IMR-90 (cell line): ENCODE results near the gene NCBP2. TPM values are rescaled to one million over a fixed set of nuclear protein-coding genes. Genes with fewer than 3 reads are reported as not detected.

ENCODE experiments used
- ATAC-seq: fragments of 200-7000 bp; cut with Tn5 transposase; 2 replicates; pipeline ENCODE4 v1.9.1; 2020; ENCODE audit warnings: low read depth, mild to moderate bottlenecking, moderate library complexity
- BruUV-seq: library from RNA; stranded (reverse); fragments of 400-500 nt; replicated peaks from 2 replicates; lab custom pipeline; 2021; lab: Mats Ljungman, UMichigan
- CTCF ChIA-PET: fragments of 300-600 bp; formaldehyde crosslinking; extraction: SDS; loops from one replicate; lab custom pipeline; 2021; ENCODE audit warnings: antibody characterized with exemption; lab: Yijun Ruan, JAX
- POLR2A ChIA-PET: fragments of 300-600 bp; sonication (Branson Sonifier 250); formaldehyde crosslinking; loops from one replicate; lab custom pipeline; 2022; ENCODE audit warnings: antibody characterized with exemption; ENCODE audit not compliant: unreplicated experiment; lab: Charles Lee
- DNase-seq: peaks from one replicate; pipeline ENCODE4 v3.0.0; 2013
- H2AFZ ChIP-seq: replicated peaks from 2 replicates; pipeline ENCODE3; 2013; ENCODE audit warnings: low read length, mild to moderate bottlenecking; ENCODE audit not compliant: poor library complexity
- H2AK5ac ChIP-seq: 2 replicates; pipeline ENCODE4 v1.6.1; 2013; ENCODE audit warnings: low read depth, low read length, inconsistent platforms
- H2AK9ac ChIP-seq: replicated peaks from 2 replicates; pipeline ENCODE3; 2013; ENCODE audit warnings: mild to moderate bottlenecking, low read depth, low read length, moderate library complexity; ENCODE audit not compliant: poor library complexity
- H2BK120ac ChIP-seq: 2 replicates; pipeline ENCODE4 v1.6.1; 2013; ENCODE audit warnings: low read depth, low read length, inconsistent platforms
- H2BK15ac ChIP-seq: 3 replicates; pipeline ENCODE4 v1.6.1; 2013; ENCODE audit warnings: low read depth, low read length, inconsistent platforms
- H2BK20ac ChIP-seq: 2 replicates; pipeline ENCODE4 v1.6.1; 2013; ENCODE audit warnings: low read depth, mild to moderate bottlenecking, inconsistent platforms, low read length, moderate library complexity
- H2BK5ac ChIP-seq: 2 replicates; pipeline ENCODE4 v1.6.1; 2013; ENCODE audit warnings: mild to moderate bottlenecking, low read depth, low read length, inconsistent platforms; ENCODE audit not compliant: poor library complexity, severe bottlenecking
- H3K14ac ChIP-seq: replicated peaks from 2 replicates; pipeline ENCODE4 v1.6.1; 2013; ENCODE audit warnings: low read depth, low read length, inconsistent platforms
- H3K18ac ChIP-seq: 2 replicates; pipeline ENCODE4 v1.6.1; 2013; ENCODE audit warnings: low read depth, low read length, control low read depth
- H3K23ac ChIP-seq: 2 replicates; pipeline ENCODE4 v1.6.1; 2013; ENCODE audit warnings: low read depth, low read length, inconsistent platforms
- H3K27ac ChIP-seq: 2 replicates; pipeline ENCODE4 v1.5.1; 2013; ENCODE audit warnings: mild to moderate bottlenecking, control low read depth, low read length; ENCODE audit not compliant: insufficient read depth
- H3K27me3 ChIP-seq: 2 replicates; pipeline ENCODE4 v1.6.1; 2013; ENCODE audit warnings: low read length; ENCODE audit not compliant: control insufficient read depth, insufficient read depth
- H3K36me3 ChIP-seq: 2 replicates; pipeline ENCODE4 v1.6.1; 2013; ENCODE audit warnings: low read length, mixed read lengths; ENCODE audit not compliant: control insufficient read depth, insufficient read depth
- H3K4ac ChIP-seq: 2 replicates; pipeline ENCODE4 v1.6.1; 2013; ENCODE audit warnings: low read depth, low read length, inconsistent platforms
- H3K4me1 ChIP-seq: 2 replicates; pipeline ENCODE4 v1.6.1; 2013; ENCODE audit warnings: low read length, mixed read lengths; ENCODE audit not compliant: control insufficient read depth, insufficient read depth
- H3K4me2 ChIP-seq: 2 replicates; pipeline ENCODE4 v1.6.1; 2013; ENCODE audit warnings: low read depth, mild to moderate bottlenecking, control low read depth, low read length, moderate library complexity
- H3K4me3 ChIP-seq: 2 replicates; pipeline ENCODE4 v1.5.1; 2013; ENCODE audit warnings: low read depth, mild to moderate bottlenecking, control low read depth, low read length, moderate library complexity; ENCODE audit not compliant: insufficient read depth
- H3K56ac ChIP-seq: 2 replicates; pipeline ENCODE4 v1.6.1; 2013; ENCODE audit warnings: low read length, inconsistent platforms; ENCODE audit not compliant: insufficient read depth; ENCODE audit errors: extremely low read depth
- H3K79me1 ChIP-seq, 2 experiments: 2 replicates each; pipeline ENCODE4 v1.6.1; 2013; ENCODE audit warnings: low read length in 2 of 2, inconsistent platforms in 1 of 2, low read depth in 1 of 2
- H3K9ac ChIP-seq: 2 replicates; pipeline ENCODE4 v1.6.1; 2013; ENCODE audit warnings: low read depth, low read length, control low read depth
- H3K9me1 ChIP-seq: 2 replicates; pipeline ENCODE4 v1.6.1; 2013; ENCODE audit warnings: low read length, inconsistent platforms; ENCODE audit not compliant: insufficient read depth
- H3K9me3 ChIP-seq: 2 replicates; pipeline ENCODE4 v1.6.1; 2013; ENCODE audit warnings: low read length; ENCODE audit not compliant: control insufficient read depth, insufficient read depth
- H4K20me1 ChIP-seq: 2 replicates; pipeline ENCODE4 v1.6.1; 2013; ENCODE audit warnings: low read length, inconsistent platforms; ENCODE audit not compliant: insufficient read depth
- H4K5ac ChIP-seq: 2 replicates; pipeline ENCODE4 v1.6.1; 2013; ENCODE audit warnings: mild to moderate bottlenecking, low read depth, low read length, control low read depth
- H4K8ac ChIP-seq, 2 experiments: 2 replicates each; pipeline ENCODE4 v1.6.1; 2013; ENCODE audit warnings: low read depth in 2 of 2, low read length in 2 of 2, control low read depth in 1 of 2, inconsistent platforms in 1 of 2
- H4K91ac ChIP-seq: 2 replicates; pipeline ENCODE4 v1.6.1; 2013; ENCODE audit warnings: low read depth, low read length, inconsistent platforms; ENCODE audit not compliant: insufficient read depth
- MAZ ChIP-seq: IDR thresholded peaks from 2 replicates; pipeline ENCODE4 v1.6.1; 2012; ENCODE audit warnings: low read depth, mild to moderate bottlenecking, low read length, improper control_type of control experiment, moderate library complexity, borderline replicate concordance
- POLR2A ChIP-seq: IDR thresholded peaks from 2 replicates; pipeline ENCODE4 v1.6.1; 2012; ENCODE audit warnings: mild to moderate bottlenecking, low read depth, low read length
- RFX5 ChIP-seq: IDR thresholded peaks from 2 replicates; pipeline ENCODE4 v1.8.0; 2012; ENCODE audit warnings: low read depth, mild to moderate bottlenecking, low read length, moderate library complexity
- WGBS, 2 experiments: methylation state at CpG; one replicate each; pipeline versions ENCODE4 v1.1.5 to v1.1.7; 2013; ENCODE audit warnings: missing lambda C conversion rate in 2 of 2; ENCODE audit not compliant: insufficient read length in 1 of 2; ENCODE audit errors: extremely low coverage in 2 of 2; 5-methylcytosine and 5-hydroxymethylcytosine counted together
- dilution Hi-C: fragments of 300-500 bp; cut with HindIII; formaldehyde crosslinking; loops from one replicate; pipeline ENCODE4 v1.14.3; 2018; ENCODE audit warnings: low sequenced_read_pairs; ENCODE audit not compliant: unreplicated experiment
- in situ Hi-C: fragments of 300-500 bp; cut with MboI; formaldehyde crosslinking; loops from 3 replicates; pipeline ENCODE4 v1.14.3; 2019; ENCODE audit warnings: low sequenced_read_pairs, inconsistent platforms, mixed read lengths
- intact Hi-C: fragments of 100-400 bp; cut with micrococcal nuclease; formaldehyde crosslinking; loops from 2 replicates; pipeline ENCODE4 v1.10.0; 2022
- polyA plus RNA-seq, 3 experiments: library from polyadenylated mRNA; depleted of rRNA; stranded (reverse); fragments of >200 nt; gene quantifications; 2 replicates each; pipeline ENCODE4 v1.2.3, GENCODE V29; 2012; ENCODE audit warnings: low replicate concordance in 1 of 3
- total RNA-seq: library from RNA; depleted of rRNA; stranded (reverse); fragments of >200 nt; gene quantifications from 2 replicates; pipeline ENCODE4 v1.2.3, GENCODE V29; 2012
- TF ChIP-seq, protein P1 (sequence below): conservative IDR thresholded peaks from 2 replicates; pipeline ENCODE4 v1.5.1; 2012; ENCODE audit warnings: mild to moderate bottlenecking, low read depth, low read length, improper control_type of control experiment

NCBP2 gene
- total and polyA plus RNA-seq, 2 of the 4 experiments (the other 2 are of a cell fraction), result 42.8 to 73.6 TPM

DNA sequence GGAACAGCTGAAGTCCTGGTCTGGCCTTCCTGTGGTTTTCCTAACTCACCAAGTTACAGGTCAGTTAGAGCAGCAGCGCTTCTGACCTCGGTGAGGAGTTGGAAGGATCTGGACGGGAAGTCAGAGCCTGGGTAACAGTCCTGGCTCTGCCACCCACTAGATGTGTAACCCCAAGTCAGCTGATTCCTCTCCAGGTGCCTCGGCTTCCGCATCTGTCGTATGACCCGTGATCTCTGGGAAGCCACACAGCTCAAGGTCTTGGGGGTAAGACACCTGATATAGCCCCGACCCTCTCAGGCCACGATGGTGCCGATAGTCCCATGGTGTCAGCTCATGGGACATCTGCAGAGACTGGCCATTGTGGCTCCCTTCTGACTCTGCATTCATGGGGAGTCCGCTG is 34.6 kb upstream of the NCBP2 start:
- in situ Hi-C loops, result loop anchor here (10.0 kb wide), 1 partner anchor 208 kb away; no protein-coding TSS in a partner anchor
- dilution Hi-C loops, result no loop called here

More for the DNA sequence above, 34.6 kb upstream of the NCBP2 start:
- no peaks in the 10 kb centered on the region for H3K79me1 ChIP-seq
- intact Hi-C loops, result no loop called here
- H3K56ac ChIP-seq, result no peak overlapping the region
- ChIA-PET CTCF (no interaction called here), POLR2A (no interaction called here)
- TF ChIP-seq RFX5, result no peak
- no peak for TF ChIP-seq POLR2A
- no peak for TF ChIP-seq MAZ
- TF ChIP-seq, protein P1, sequence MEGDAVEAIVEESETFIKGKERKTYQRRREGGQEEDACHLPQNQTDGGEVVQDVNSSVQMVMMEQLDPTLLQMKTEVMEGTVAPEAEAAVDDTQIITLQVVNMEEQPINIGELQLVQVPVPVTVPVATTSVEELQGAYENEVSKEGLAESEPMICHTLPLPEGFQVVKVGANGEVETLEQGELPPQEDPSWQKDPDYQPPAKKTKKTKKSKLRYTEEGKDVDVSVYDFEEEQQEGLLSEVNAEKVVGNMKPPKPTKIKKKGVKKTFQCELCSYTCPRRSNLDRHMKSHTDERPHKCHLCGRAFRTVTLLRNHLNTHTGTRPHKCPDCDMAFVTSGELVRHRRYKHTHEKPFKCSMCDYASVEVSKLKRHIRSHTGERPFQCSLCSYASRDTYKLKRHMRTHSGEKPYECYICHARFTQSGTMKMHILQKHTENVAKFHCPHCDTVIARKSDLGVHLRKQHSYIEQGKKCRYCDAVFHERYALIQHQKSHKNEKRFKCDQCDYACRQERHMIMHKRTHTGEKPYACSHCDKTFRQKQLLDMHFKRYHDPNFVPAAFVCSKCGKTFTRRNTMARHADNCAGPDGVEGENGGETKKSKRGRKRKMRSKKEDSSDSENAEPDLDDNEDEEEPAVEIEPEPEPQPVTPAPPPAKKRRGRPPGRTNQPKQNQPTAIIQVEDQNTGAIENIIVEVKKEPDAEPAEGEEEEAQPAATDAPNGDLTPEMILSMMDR, result no peak
- H3K27me3 ChIP-seq, result no peaks in the 10 kb centered on the region
- H4K5ac ChIP-seq, result no peak overlapping the region
- BruUV-seq, result no TSS peak
- H2BK5ac ChIP-seq, result no peak overlapping the region
- H3K4me1 ChIP-seq, result no peaks in the 10 kb centered on the region
- no peaks in the 10 kb centered on the region for H4K20me1 ChIP-seq
- no peak overlapping the region for H2BK20ac ChIP-seq
- H3K4me2 ChIP-seq, result no peak overlapping the region
- no peak overlapping the region for H3K18ac ChIP-seq
- no peak overlapping the region for H2AK9ac ChIP-seq
- DNase-seq, result no peak
- ATAC-seq, result no peak
- H3K4me3 ChIP-seq, result no peak overlapping the region
- H2AFZ ChIP-seq, result no peak overlapping the region
- H3K36me3 ChIP-seq, result no peaks in the 10 kb centered on the region
- H3K23ac ChIP-seq, result no peak overlapping the region
- H2AK5ac ChIP-seq, result no peak overlapping the region
- no peak overlapping the region for H3K27ac ChIP-seq
- H4K8ac ChIP-seq, result no peak overlapping the region
- H3K9me3 ChIP-seq, result no peaks in the 10 kb centered on the region
- no peak overlapping the region for H3K9ac ChIP-seq
- H3K4ac ChIP-seq, result no peak overlapping the region
- no peak overlapping the region for H3K14ac ChIP-seq
- H2BK120ac ChIP-seq, result no peak overlapping the region
- no peak overlapping the region for H2BK15ac ChIP-seq
- no peak overlapping the region for H4K91ac ChIP-seq
- H3K9me1 ChIP-seq, result no peaks in the 10 kb centered on the region
- WGBS, 2 experiments, result 60% methylated on average over 3 of the region's 11 CpGs; no CpG with 5 or more reads in 1 of the 2 experiments
